ENCODE results near the gene CAPN7.

The CAPN7 gene

GRCh38 chr3:15197340-15198029, 8.6 kb upstream of the CAPN7 start:
- no peak for ATAC-seq (ENCODE audit: insufficient read depth, low read depth)
- no peaks in the 10 kb centered on the region for H3K36me3 ChIP-seq (ENCODE audit: insufficient read depth, low read length)
- no peaks in the 10 kb centered on the region for H3K79me2 ChIP-seq (ENCODE audit: insufficient read depth, low read length)
- no peak overlapping the region for H2AFZ ChIP-seq (ENCODE audit: low read depth, low read length)
- H3K27me3 ChIP-seq (ENCODE audit: insufficient read depth, low read length, poor library complexity) = peaks cover 6% of the 10 kb centered on the region
- H3K27ac ChIP-seq (ENCODE audit: low read length) = no peak overlapping the region
- no peak for TF ChIP-seq CTCF (IDR thresholded peaks at IDR 0.05; ENCODE audit: borderline replicate concordance, extremely low read depth, low read length, poor library complexity, severe bottlenecking)
- TF ChIP-seq EZH2 (IDR thresholded peaks at IDR 0.05; ENCODE audit: borderline replicate concordance, low read depth, low read length, severe bottlenecking) = no peak
- DNase-seq = no peak
- no peaks in the 10 kb centered on the region for H4K20me1 ChIP-seq (ENCODE audit: insufficient read depth, low read length)
- no peaks in the 10 kb centered on the region for H3K9me3 ChIP-seq (ENCODE audit: insufficient read depth, low read length, severe bottlenecking)
- no peak overlapping the region for H3K9ac ChIP-seq (ENCODE audit: low read depth, low read length)
- H3K4me3 ChIP-seq (ENCODE audit: low read depth in 1 of 2, low read length in 2 of 2) = no peak overlapping the region
- no peak overlapping the region for H3K4me2 ChIP-seq (ENCODE audit: insufficient read depth, low read length)
- no peaks in the 10 kb centered on the region for H3K4me1 ChIP-seq (ENCODE audit: insufficient read depth, low read length)

- Histone ChIP-seq H3K27me3 (ENCODE audit: insufficient read depth, low read length, poor library complexity) (peaks cover 6% of the 10 kb centered on the region), H3K9me3 (ENCODE audit: insufficient read depth, low read length, severe bottlenecking) (no peaks in the 10 kb centered on the region), H4K20me1 (ENCODE audit: insufficient read depth, low read length) (no peaks in the 10 kb centered on the region), H3K79me2 (ENCODE audit: insufficient read depth, low read length) (no peaks in the 10 kb centered on the region), H3K4me2 (ENCODE audit: insufficient read depth, low read length) (no peak overlapping the region), H3K4me1 (ENCODE audit: insufficient read depth, low read length) (peaks cover 4% of the 10 kb centered on the region; the same call in 1 of the 2 replicates), H3K36me3 (ENCODE audit: insufficient read depth, low read length) (no peaks in the 10 kb centered on the region), H2AFZ (ENCODE audit: low read depth, low read length) (no peak overlapping the region), H3K27ac (ENCODE audit: low read length) (no peak overlapping the region), H3K4me3 (ENCODE audit: low read depth in 1 of 2, low read length in 2 of 2) (no peak overlapping the region), H3K9ac (ENCODE audit: low read depth, low read length) (no peak overlapping the region)
- TF ChIP-seq CTCF (IDR thresholded peaks at IDR 0.05; ENCODE audit: borderline replicate concordance, extremely low read depth, low read length, poor library complexity, severe bottlenecking) (no peak), EZH2 (IDR thresholded peaks at IDR 0.05; ENCODE audit: borderline replicate concordance, low read depth, low read length, severe bottlenecking) (no peak)
- ATAC-seq (ENCODE audit: insufficient read depth, low read depth) = no peak
- DNase-seq = no peak
These were observed 7.4 kb upstream of the CAPN7 start for GRCh38 chr3:15198686-15199085.

GRCh38 chr3:15199493-15200105, 6.4 kb upstream of the CAPN7 start:
- Histone ChIP-seq H3K27me3 (ENCODE audit: insufficient read depth, low read length, poor library complexity) (peaks cover 6% of the 10 kb centered on the region), H3K9ac (ENCODE audit: low read depth, low read length) (no peak overlapping the region), H2AFZ (ENCODE audit: low read depth, low read length) (no peak overlapping the region), H3K27ac (ENCODE audit: low read length) (no peak overlapping the region), H3K9me3 (ENCODE audit: insufficient read depth, low read length, severe bottlenecking) (no peaks in the 10 kb centered on the region), H3K4me1 (ENCODE audit: insufficient read depth, low read length) (peaks cover 4% of the 10 kb centered on the region; the same call in 1 of the 2 replicates), H3K36me3 (ENCODE audit: insufficient read depth, low read length) (no peaks in the 10 kb centered on the region), H4K20me1 (ENCODE audit: insufficient read depth, low read length) (no peaks in the 10 kb centered on the region), H3K4me2 (ENCODE audit: insufficient read depth, low read length) (no peak overlapping the region), H3K4me3 (ENCODE audit: low read depth in 1 of 2, low read length in 2 of 2) (no peak overlapping the region), H3K79me2 (ENCODE audit: insufficient read depth, low read length) (no peaks in the 10 kb centered on the region)
- DNase-seq (no peak), ATAC-seq (ENCODE audit: insufficient read depth, low read depth) (no peak)
- TF ChIP-seq EZH2 (IDR thresholded peaks at IDR 0.05; ENCODE audit: borderline replicate concordance, low read depth, low read length, severe bottlenecking) (no peak), CTCF (IDR thresholded peaks at IDR 0.05; ENCODE audit: borderline replicate concordance, extremely low read depth, low read length, poor library complexity, severe bottlenecking) (no peak)

Measured in DND-41 (cell line).